ENCODE measurements around the gene SF3B2.
"Not testable (repeated sequence)": the region's sequence is repeated elsewhere in the genome, so short reads cannot be mapped to it uniquely, and the experiment has no call there.

The SF3B2 gene

DNA sequence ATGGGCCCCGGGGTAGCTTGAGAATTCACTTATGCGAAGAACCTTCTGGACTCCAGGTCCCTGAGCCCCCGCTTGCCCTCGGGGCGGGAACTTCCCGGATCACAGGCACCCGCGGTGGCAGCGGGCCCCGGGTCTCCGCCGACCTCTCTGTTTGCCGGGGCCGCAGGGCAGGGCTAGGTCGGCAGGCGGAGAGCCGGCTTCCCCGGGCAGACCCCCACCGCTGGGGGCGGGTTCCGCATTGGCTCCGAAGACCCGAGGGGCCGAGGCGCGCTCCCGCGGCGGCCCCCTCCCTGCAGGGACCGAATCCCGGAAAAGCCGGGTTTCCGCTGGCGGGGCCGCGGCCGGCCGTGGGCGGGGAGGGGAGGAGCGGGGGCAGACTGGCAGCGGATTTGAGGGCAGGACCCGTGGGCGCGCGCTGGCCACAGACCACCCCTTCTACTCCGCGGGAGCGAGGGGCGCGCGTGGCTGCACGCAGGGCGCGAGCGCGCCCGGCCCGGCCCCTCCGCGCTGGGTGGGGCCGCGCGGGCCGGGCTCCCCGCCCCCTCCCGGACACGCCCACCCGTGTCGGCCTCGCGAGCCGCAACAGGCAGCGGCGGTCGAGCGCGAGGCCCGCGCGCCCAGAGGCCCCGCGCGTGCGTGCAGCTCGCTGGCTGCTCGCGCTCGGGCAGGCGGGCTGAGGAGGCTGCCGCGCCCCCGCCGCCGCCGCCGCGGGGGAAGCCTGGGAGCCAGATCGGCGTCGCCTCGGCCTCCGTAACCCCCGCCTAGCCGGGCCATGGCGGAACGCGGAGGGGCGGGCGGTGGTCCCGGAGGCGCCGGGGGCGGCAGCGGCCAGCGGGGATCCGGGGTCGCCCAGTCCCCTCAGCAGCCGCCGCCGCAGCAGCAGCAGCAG, 17.8 kb downstream of the SF3B2 start, which contains the start of gene PACS1:
PACS1 (plus strand) TSS at position 558 of the 889 bp plus-strand sequence; CDS start at position 773, 215 bp downstream.
- in situ Hi-C loops (cut with MboI; ENCODE audit: low pct_unique_long_range_greater_than_20kb, low sequenced_read_pairs), result no loop called here
- peak; percentile 70 for DNase-seq

GRCh38 chr11:66070604-66071380, 18.6 kb downstream of the SF3B2 start:
- DNase-seq, result no peak
- in situ Hi-C loops (cut with MboI; ENCODE audit: low pct_unique_long_range_greater_than_20kb, low sequenced_read_pairs), result no loop called here

DNA sequence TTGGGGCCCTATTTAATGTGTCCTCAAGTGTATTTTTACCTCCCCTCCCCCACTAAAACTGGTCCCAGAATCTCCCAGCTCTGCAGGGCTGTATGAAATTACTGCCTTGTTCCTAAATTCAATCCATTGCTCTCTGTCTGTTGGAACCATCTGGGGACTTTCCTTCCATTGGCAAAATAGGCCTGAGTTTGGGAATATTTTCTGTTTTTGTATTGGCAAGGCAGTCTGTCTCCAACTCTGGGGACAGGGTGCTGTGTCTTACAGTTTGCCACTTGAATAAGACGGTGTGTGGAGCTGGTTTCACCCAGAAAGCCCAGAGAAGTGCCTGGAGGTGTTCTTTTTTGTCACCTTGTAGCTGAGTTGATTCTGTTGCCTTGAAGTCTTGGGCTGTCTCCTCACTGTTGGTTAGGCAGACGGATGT, 19.2 kb downstream of the SF3B2 start:
- DNase-seq, result no peak
- in situ Hi-C loops (cut with MboI; ENCODE audit: low pct_unique_long_range_greater_than_20kb, low sequenced_read_pairs), result no loop called here

- in situ Hi-C loops (cut with MboI; ENCODE audit: low pct_unique_long_range_greater_than_20kb, low sequenced_read_pairs), result no loop called here
Observed at GRCh38 chr11:66072081-66072480, 19.9 kb downstream of the SF3B2 start.

GRCh38 chr11:66072518-66072917, 20.4 kb downstream of the SF3B2 start:
- DNase-seq, result no peak
- in situ Hi-C loops (cut with MboI; ENCODE audit: low pct_unique_long_range_greater_than_20kb, low sequenced_read_pairs), result no loop called here

More at GRCh38 chr11:66072081-66072480, 19.9 kb downstream of the SF3B2 start:
- no peak for DNase-seq

DNA sequence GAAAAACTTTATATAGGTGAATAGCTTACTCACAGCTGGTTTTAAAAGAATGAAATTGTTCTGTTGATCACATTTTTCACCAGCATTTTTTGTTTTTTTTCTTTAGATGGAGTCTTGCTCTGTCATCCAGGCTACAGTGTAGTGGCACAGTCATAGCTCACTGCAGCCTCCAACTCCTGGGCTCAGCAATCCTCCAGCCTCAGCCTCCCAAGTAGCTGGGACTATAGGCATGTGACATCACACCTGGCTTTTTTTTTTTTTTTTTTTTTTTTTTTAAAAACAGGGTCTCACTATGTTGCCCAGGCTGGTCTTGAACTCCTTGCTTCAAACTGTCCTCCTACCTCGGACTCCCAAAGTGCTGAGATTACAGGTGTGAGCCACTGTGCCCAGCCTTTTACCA, 21.5 kb downstream of the SF3B2 start:
- in situ Hi-C loops (cut with MboI; ENCODE audit: low pct_unique_long_range_greater_than_20kb, low sequenced_read_pairs), result no loop called here
- DNase-seq, result no peak

- in situ Hi-C loops (cut with MboI; ENCODE audit: low pct_unique_long_range_greater_than_20kb, low sequenced_read_pairs), result no loop called here
- DNase-seq, result no peak
Observed at GRCh38 chr11:66075273-66075672, 23.1 kb downstream of the SF3B2 start.

DNA sequence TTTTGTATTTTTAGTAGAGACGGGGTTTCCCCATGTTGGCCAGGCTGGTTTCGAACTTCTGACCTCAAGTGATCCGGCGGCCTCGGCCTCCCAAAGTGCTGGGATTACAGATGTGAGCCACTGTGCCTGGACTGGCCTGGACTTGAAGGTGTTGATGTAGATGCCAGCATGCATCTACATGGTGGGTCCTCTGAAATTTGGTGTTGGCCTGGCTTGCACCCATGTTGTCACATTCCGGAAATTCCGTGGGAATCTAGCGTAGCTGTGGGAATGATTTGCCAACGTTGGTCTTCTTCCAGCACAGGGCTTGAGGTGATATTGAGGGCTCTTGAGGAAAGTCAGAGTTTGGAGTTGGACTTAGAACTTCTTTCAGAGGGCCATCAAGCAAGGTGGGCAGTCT, 24.4 kb downstream of the SF3B2 start:
- in situ Hi-C loops (cut with MboI; ENCODE audit: low pct_unique_long_range_greater_than_20kb, low sequenced_read_pairs), result no loop called here
- no peak for DNase-seq

DNA sequence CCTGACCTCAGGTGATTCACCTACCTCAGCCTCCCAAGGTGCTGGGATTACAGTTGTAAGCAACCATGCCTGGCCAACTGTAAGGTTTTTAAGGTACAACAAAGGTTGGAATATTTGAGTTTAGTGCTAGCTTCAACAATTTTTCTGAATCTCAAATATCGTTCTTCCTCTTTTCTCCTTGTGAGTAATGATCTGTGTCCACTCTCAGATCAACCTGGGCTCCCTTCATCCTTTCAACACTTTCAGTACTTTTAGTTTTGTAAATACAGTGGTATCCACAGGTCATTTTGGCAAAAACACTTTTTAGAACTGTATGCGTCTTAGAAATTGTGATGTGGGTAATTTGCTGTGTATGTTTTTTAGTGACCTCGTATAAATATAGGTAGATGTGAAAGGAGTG, 25.8 kb downstream of the SF3B2 start:
- in situ Hi-C loops (cut with MboI; ENCODE audit: low pct_unique_long_range_greater_than_20kb, low sequenced_read_pairs), result no loop called here
- no peak for DNase-seq

GRCh38 chr11:66078949-66079348, 26.8 kb downstream of the SF3B2 start:
- DNase-seq; in situ Hi-C loops (cut with MboI; ENCODE audit: low pct_unique_long_range_greater_than_20kb, low sequenced_read_pairs): not testable (repeated sequence)

- no peak for DNase-seq
- in situ Hi-C loops (cut with MboI; ENCODE audit: low pct_unique_long_range_greater_than_20kb, low sequenced_read_pairs), result no loop called here
Observed at GRCh38 chr11:66080055-66080817, 28.1 kb downstream of the SF3B2 start.

DNA sequence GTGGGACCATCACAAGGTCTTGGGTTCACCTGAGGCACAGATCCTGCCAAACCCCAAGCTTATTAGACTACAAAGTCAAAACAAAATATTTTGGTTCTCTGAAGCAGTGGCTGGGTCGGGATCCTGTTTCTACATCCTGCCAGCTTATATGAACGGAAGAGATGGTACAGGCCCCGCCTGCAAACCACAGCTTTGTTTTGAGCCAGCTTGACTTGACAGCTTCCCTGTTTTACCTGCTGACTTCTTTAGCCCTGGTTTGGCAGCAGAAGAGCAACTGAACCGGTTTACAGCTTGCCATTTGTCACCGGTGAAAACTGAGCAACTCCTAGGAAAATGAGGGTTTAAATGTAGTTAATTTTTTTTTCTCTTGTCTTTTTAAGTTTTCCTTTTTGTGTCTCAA, 29.3 kb downstream of the SF3B2 start:
- DNase-seq, result peak; percentile 83
- in situ Hi-C loops (cut with MboI; ENCODE audit: low pct_unique_long_range_greater_than_20kb, low sequenced_read_pairs), result no loop called here

DNA sequence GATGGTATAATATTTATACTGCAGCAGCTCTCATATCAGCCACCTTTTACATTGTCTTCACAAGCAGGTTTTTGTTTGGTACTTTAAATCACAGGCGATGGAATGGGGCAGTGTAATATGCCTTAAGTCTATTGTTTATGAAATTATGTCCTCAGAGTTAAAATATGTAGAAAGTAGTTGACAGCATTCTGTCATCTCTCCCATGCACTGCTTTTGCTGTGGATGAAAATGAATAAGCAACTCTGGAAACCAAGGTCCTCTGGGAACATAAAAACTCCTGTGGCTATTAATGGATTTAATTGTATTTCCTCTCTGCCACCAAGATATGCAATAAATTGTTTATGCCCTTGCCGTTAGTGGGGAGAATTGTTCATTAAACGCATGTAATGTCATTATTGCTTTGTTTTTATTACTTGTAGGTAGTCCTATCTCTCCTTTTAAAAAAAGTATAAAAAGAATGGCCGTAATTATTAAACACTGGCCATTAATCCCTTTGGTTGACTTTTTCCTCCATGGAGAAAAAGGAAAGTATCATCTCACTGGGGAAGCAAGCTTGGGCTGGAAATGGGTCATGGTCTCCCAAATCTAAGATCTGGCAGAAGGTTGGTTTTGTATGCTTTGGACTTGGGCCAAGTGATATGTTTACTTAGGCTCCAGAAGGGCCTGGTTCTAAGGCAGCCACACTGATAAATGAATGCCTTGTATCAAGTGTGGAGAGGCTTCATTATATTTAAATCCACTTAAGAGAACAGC, 31.0 kb downstream of the SF3B2 start:
- in situ Hi-C loops (cut with MboI; ENCODE audit: low pct_unique_long_range_greater_than_20kb, low sequenced_read_pairs), result no loop called here
- no peak for DNase-seq

GRCh38 chr11:66083767-66084166, 31.6 kb downstream of the SF3B2 start:
- no peak for DNase-seq
- in situ Hi-C loops (cut with MboI; ENCODE audit: low pct_unique_long_range_greater_than_20kb, low sequenced_read_pairs), result no loop called here

DNA sequence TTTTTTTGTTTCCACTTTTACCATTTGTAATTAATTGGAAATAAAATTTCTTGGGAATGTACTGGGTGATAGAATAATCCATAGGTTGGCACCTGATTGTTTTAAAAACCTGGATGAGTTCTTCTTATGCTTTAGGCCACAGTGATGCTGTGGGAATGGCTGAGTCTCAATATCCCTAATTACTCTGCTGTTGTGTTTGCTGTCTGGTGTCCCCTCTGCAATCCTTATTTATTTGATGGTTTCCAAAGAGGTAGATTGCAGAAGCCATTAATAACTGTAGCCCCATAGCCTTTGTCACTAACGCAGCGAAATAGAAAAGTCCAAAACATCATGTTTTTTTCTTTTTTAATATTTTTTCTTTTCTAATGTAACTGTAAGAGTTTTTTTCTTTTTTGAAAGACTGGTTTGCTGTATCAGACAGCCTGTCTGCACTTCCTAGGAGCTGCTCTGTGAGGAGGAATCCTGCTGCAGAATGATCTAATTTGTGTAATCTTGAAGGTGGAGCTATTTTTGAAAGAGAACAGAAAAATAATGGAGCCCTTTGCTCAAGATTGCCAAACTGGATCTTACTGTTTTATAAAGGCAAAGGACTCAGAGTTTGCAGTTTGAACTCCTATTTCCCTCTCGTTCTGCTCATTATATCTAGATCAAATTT, 32.8 kb downstream of the SF3B2 start:
- in situ Hi-C loops (cut with MboI; ENCODE audit: low pct_unique_long_range_greater_than_20kb, low sequenced_read_pairs), result no loop called here
- no peak for DNase-seq

DNA sequence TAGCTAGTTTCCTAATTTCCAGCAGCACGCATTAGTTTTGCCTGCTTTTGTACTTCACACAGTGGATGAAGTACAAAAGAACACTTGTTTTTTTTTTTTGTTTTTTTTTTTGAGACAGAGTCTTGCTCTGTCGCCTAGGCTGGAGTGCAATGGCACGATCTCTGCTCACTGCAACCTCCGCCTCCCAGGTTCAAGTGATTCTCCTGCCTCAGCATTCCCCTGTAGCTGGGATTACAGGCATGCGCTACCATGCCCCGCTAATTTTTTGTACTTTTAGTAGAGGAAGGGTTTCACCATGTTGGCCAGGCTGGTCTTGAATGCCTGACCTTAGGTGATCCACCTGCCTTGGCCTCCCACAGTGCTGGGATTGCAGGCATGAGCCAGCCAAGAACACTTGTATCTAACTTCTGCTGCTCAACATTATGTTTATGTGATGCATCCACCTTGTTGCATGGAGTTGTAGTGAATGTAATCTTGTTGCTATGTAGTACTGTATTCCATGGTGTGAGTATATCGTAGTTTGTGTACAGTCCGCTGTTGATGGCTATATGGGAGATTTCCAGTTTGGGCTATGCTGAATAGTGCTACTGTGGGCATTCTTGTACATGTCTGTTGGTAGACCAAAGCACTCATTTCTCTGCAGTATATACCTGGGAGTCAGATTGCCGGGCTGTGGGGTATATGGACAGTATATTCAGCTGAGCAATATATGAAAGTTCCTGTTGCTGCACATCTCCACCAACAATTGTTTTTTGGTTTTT, 35.2 kb downstream of the SF3B2 start:
- no peak for DNase-seq
- in situ Hi-C loops (cut with MboI; ENCODE audit: low pct_unique_long_range_greater_than_20kb, low sequenced_read_pairs), result no loop called here

DNA sequence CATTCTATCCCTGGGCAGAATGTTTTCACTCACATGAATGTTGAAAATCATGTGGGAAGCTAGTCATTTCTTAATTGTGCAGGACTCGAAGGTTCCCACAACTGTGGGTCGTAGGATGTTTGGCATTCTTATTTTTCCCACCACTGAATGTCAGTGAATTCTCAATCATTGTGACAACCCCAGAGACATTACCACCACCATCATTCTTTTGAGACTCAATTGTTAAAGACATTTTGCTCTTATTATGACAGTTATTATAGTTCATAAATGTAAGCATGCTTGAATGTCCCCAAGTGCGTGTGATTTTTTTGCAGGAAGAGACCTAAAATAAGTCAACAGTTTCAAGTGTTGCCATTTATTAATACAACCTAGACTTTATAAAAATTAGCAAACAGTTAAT, 36.9 kb downstream of the SF3B2 start:
- no peak for DNase-seq
- in situ Hi-C loops (cut with MboI; ENCODE audit: low pct_unique_long_range_greater_than_20kb, low sequenced_read_pairs), result no loop called here

GRCh38 chr11:66090288-66090687, 38.1 kb downstream of the SF3B2 start:
- DNase-seq, result no peak
- in situ Hi-C loops (cut with MboI; ENCODE audit: low pct_unique_long_range_greater_than_20kb, low sequenced_read_pairs), result no loop called here

Measured in KBM-7 (cell line).